ENCODE results near the gene DYNLT2. TPM values are rescaled to one million over a fixed set of nuclear protein-coding genes. Genes with fewer than 3 reads are reported as not detected.

The DYNLT2 gene
- total RNA-seq = 1 to 10 TPM; 2.2 to 7.2 TPM

- WGBS = under 1% methylated on average over 76 of the region's 90 CpGs
- no peaks in the 10 kb centered on the region for H3K9me3 ChIP-seq
- DNase-seq (ENCODE audit: low spot score) = peak; percentile 92
- H3K4me1 ChIP-seq (replicated peaks) = peaks cover 4% of the 10 kb centered on the region
- H3K36me3 ChIP-seq = no peaks in the 10 kb centered on the region
- intact Hi-C loops (cut with DNase I) = loop anchor here (2.0 kb wide), 1 partner anchor 803 kb away; the partner anchor contains the start of gene TBP
- no peaks in the 10 kb centered on the region for H3K27me3 ChIP-seq (replicated peaks; ENCODE audit: insufficient read depth)
- TF ChIP-seq POLR2A (IDR thresholded peaks at IDR 0.05) = no peak
- TF ChIP-seq POLR2AphosphoS5 (IDR thresholded peaks at IDR 0.05) = peak; percentile 98
- peak in 3 of 4 experiments; percentile 26 to 78 (median 58) for TF ChIP-seq CTCF (IDR thresholded peaks at IDR 0.05)
- H3K27ac ChIP-seq = peak within 1 kb of the TSS; percentile 95 to 96
- peak within 1 kb of the TSS; percentile 87 to 90 for H3K4me3 ChIP-seq
Measured at GRCh38 chr6:169751242-169752073, at the start of gene DYNLT2, which contains the start of gene ERMARD. DYNLT2 (minus strand) TSS chr6:169751572; CDS start chr6:169751458, 114 bp downstream. ERMARD (plus strand) TSS chr6:169751622; CDS start chr6:169751658, 36 bp downstream.

GRCh38 chr6:169800668-169801395 is 49.5 kb upstream of the DYNLT2 start:
- WGBS = 34% methylated on average over 13 of the region's 13 CpGs
- Histone ChIP-seq H3K4me3 (no peak overlapping the region), H3K36me3 (no peaks in the 10 kb centered on the region), H3K9me3 (no peaks in the 10 kb centered on the region), H3K4me1 (replicated peaks) (peaks cover 10% of the 10 kb centered on the region), H3K27me3 (replicated peaks; ENCODE audit: insufficient read depth) (no peaks in the 10 kb centered on the region), H3K27ac (peak overlapping the region; percentile 6 to 48)
- peak; percentile 49 for DNase-seq (ENCODE audit: low spot score)
- intact Hi-C loops (cut with DNase I) = no loop called here
- no peak for TF ChIP-seq CTCF (IDR thresholded peaks at IDR 0.05)
- TF ChIP-seq POLR2AphosphoS5 (IDR thresholded peaks at IDR 0.05) = peak; percentile 38

DNA sequence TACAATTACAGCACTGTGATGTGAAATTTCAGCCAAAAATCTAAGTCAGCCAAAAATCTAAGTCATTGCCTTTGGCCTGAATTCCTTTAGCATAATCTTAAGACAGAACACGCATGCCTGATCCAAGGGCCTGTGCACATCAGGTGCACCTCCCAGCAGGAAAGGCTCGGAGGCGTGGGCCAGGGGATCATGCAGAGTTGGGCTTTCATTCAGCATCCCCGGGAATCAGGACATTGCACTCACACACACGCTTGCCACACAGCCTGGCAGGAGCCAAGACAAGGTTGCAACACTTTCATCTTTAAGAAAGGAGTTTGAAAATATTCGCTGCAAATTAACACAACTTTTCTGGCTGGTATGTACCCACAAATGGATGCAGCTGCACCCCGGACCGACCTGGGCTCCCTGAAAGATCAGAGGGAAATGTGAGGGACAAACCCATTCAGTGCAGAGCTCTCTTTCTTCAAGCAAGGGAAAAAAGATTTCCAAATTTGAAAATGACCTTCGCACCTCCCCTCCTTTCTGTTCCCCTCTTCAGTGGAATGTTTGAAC is 48.8 kb upstream of the DYNLT2 start:
- H3K27me3 ChIP-seq (replicated peaks; ENCODE audit: insufficient read depth) = no peaks in the 10 kb centered on the region
- H3K9me3 ChIP-seq = no peaks in the 10 kb centered on the region
- H3K36me3 ChIP-seq = no peaks in the 10 kb centered on the region
- H3K27ac ChIP-seq = no peak overlapping the region
- TF ChIP-seq POLR2AphosphoS5 (IDR thresholded peaks at IDR 0.05) (no peak), POLR2A (IDR thresholded peaks at IDR 0.05) (no peak), CTCF (IDR thresholded peaks at IDR 0.05) (no peak)
- no peak overlapping the region for H3K4me3 ChIP-seq
- 39% methylated on average over 9 of the region's 9 CpGs for WGBS
- peaks cover 10% of the 10 kb centered on the region for H3K4me1 ChIP-seq (replicated peaks)
- DNase-seq (ENCODE audit: low spot score) = peak; percentile 8
- intact Hi-C loops (cut with DNase I) = no loop called here

- Histone ChIP-seq H3K4me3 (no peak overlapping the region), H3K36me3 (no peaks in the 10 kb centered on the region), H3K9me3 (no peaks in the 10 kb centered on the region), H3K4me1 (replicated peaks) (peaks cover 10% of the 10 kb centered on the region), H3K27ac (no peak overlapping the region), H3K27me3 (replicated peaks; ENCODE audit: insufficient read depth) (no peaks in the 10 kb centered on the region)
- intact Hi-C loops (cut with DNase I) = no loop called here
- peak; percentile 2 for DNase-seq (ENCODE audit: low spot score)
- TF ChIP-seq CTCF (IDR thresholded peaks at IDR 0.05) (no peak), POLR2AphosphoS5 (IDR thresholded peaks at IDR 0.05) (no peak), POLR2A (IDR thresholded peaks at IDR 0.05) (no peak)
- 61% methylated on average over 7 of the region's 7 CpGs for WGBS
Measured at GRCh38 chr6:169799474-169799926, 48.1 kb upstream of the DYNLT2 start.

All from prostate gland (tissue), 2 donors.